GM18873 (cell line): Measurements from ENCODE around the gene TNS3.

Experiments used
- ATAC-seq: cut with Tn5 transposase; IDR thresholded peaks from one replicate; pipeline ENCODE4 v1.9.1; 2021; ENCODE audit warnings: mild to moderate bottlenecking, moderate library complexity, moderate number of reproducible peaks; ENCODE audit not compliant: unreplicated experiment, low FRiP score

The TNS3 gene

DNA sequence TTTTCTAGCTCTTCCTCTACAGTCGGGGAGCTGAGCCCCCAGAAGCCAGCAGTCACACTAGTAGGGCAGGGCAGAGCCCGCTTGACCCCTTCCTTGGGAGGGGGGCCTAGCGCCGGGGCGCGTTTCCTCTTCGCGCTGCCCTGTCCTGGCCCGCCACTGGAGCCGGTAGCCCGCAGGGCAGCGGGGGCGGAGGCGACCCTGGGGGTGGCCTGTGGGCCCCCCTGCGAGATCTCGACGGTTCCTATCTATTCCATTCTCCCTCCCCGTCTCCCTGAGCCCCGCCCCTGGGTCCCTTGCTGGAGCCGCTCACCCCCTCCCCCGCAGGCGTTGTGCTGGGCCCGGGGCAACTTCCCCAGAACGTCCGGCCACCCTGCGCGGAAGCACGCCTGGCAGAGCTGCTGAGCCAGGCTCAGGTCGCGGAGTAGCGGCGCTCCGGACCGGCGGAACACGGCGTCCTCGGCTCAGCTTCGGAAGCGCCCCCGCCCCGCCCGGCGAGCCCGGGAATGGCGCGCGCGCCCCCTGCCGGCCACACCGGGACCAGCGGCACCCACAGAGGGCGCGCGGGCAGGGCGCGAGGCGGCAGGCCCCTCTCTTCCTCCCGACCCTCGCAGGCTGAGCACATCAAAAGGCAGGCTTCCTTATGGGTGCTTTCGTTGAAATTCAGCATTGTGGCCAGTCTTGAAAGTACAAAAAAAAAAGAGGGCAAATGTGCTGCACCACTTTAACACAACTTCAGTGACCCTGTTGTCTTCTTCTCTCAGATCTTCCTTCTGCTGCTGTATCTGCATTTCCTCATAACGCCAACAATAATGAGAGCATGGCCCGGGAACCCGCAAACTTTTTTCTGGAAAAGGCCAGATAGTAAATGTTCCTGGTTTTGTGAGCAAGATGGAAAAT is 327.6 kb downstream of the TNS3 start:
- peak; percentile 47 for ATAC-seq

- ATAC-seq: peak; percentile 37
Observed at GRCh38 chr7:47253650-47254080, 328.2 kb downstream of the TNS3 start.

DNA sequence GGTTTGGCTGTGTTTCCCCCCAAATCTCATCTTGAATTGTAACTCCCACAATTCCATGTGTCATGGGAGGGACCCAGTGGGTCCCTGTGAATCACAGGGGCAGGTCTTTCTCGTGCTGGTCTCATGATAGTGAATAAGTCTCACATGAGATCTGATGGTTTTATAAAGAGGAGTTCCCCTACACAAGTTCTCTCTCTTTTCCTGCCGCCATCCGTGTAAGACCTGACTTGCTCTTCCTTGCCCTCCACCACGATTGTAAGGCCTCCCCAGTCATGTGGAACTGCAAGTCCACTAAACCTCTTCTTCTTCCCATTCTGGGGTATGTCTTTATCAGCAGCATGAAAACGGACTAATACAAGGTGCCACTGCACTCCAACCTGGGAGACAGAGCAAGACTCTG is 329.2 kb downstream of the TNS3 start:
- ATAC-seq: no peak

DNA sequence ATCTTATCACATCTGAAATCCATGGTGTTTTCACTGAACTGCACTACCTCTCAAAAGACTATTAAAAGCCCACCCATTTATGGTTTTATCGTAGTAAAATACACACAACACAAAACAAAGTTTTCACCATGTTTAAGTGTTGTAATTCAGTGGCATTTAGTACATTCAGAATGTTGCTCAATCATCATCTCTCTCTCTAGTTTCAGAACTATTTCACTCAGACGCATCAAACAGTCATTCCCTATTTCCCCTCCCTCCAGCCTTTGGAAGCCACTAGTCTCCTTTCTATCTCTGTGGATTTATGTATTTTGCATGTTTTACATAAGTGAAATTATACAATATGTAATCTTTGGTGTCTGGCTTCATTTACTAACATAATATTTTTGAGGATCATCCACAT is 332.6 kb downstream of the TNS3 start:
- ATAC-seq: no peak

- no peak for ATAC-seq
Observed at GRCh38 chr7:47248797-47249196, 333.1 kb downstream of the TNS3 start.

DNA sequence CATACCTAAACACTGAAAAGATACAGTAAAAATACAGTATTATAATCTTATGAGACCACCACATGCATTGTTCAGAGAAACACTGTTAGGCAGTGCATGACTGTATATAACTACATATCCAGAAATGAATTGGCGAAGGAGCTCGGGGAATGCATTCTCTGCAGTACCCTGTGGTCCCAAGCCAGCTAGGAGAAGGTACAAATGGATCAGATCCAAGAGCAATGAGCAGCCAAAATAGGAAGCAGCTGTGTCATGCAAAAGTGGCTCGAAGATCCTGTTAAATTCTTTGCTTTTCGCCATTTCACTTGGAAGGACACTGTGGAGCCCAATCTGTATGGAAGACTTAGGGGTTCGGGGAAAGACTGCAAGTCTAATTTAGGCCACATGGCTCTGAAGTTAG is 334.8 kb downstream of the TNS3 start:
- no peak for ATAC-seq

- ATAC-seq: no peak
Observed at GRCh38 chr7:47244692-47245091, 337.2 kb downstream of the TNS3 start.

DNA sequence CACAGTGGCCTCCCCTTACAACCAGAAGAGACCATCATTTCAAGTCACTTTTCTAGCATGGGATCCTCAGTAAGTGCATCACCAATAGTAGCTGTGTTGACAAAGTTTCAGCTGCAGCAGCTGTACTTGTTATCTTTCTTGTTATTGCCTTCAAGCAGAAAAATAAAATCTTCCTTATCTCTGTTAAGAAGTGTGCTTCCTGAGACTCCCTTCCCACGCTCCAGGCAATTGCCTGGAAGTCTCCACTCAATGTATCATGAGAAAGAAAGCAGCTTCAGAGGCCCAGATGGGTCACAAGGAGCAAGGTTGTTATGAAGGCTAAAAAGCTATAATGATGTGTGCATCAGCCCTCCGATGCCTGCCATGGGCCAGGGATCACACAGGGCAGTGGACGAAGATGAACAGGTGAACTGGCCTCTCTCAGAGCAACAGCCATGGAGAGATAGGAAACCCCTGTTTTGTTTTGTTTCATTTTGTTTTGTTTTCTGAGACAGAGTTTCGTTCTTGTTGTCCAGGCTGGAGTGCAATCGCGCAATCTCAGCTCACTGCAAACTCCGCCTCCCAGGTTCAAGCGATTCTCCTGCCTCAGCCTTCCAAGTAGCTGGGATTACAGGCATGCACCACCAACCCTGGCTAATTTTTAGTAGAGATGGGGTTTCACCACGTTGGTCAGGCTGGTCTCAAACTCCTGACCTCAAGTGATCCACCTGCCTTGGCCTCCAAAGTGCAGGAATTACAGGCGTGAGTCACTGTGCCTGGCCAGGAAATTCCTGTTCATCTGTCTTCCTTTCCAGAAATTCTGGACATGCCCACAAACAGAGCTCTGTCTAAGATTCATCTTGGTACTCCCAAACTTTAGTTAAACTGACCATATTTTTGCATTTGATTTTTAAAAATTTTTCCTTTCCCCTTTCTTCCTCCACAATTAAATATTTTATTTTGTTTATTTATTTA is 340.5 kb downstream of the TNS3 start:
- no peak for ATAC-seq

GRCh38 chr7:47239931-47240421 is 341.9 kb downstream of the TNS3 start:
- no peak for ATAC-seq

- ATAC-seq: no peak
Observed at GRCh38 chr7:47239034-47239433, 342.9 kb downstream of the TNS3 start.

GRCh38 chr7:47236480-47237129 is 345.3 kb downstream of the TNS3 start:
- ATAC-seq: no peak

DNA sequence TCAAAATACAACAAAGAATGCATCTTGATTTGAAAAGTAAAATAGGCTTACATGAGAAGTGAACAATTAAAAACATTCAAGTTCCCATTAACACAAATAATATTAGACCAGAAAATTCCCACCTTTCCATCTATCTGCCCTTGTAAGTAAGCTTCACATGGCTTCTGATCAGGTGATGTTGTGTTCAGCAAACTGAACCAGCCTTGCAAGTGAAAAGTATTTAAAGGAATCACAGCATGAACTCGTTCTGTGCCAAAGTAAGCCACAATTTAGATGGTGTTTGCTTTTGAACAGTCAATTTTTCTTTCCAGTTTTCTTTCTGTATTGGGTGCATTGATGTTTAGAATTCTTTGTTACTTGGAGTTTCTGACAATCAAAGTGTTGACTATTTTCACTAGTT is 347.9 kb downstream of the TNS3 start:
- ATAC-seq: no peak

- ATAC-seq: no peak
Observed at GRCh38 chr7:47232751-47233412, 349.0 kb downstream of the TNS3 start.

GRCh38 chr7:47231627-47232026 is 350.3 kb downstream of the TNS3 start:
- no peak for ATAC-seq

DNA sequence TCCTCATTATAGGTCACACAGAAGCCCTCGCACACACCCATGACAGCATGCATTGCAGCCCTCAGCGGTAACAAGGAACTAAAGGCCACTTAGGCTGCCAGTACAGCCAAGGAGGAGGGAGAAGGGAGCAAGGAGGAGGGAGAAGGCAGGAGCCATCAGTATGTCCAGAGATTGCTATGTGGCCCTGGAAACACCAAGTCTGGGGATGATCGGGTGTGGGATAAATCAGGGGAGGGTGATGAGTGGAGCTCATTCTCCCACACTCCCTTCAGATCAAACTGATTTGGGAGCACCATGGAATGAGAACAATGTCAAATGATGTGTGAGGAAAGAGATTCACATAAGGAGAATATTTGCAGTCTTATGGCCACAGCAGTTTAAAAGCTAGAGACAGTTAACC is 350.9 kb downstream of the TNS3 start:
- no peak for ATAC-seq

GRCh38 chr7:47228386-47229014 is 353.4 kb downstream of the TNS3 start:
- no peak for ATAC-seq

DNA sequence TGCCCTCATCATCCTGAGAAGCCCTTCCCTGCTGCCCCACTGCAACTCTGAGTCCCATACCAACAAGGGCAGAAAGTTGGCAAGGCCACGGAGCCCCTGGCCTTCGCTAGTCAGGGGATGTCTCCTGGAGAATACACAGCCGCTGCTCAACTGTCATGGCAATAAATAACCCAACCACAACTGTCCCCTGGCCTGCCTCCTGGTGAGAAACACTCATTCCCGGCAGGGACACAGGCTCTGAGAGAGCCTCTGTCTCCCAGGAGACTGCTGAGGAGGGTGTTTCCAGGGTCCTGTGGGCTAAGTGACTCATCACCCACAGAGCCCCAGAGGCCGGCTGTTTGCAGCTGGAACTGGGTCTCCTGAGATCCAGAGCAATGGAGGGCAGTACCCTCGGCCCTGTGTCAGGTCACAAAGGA is 354.1 kb downstream of the TNS3 start:
- peak; percentile 83 for ATAC-seq

DNA sequence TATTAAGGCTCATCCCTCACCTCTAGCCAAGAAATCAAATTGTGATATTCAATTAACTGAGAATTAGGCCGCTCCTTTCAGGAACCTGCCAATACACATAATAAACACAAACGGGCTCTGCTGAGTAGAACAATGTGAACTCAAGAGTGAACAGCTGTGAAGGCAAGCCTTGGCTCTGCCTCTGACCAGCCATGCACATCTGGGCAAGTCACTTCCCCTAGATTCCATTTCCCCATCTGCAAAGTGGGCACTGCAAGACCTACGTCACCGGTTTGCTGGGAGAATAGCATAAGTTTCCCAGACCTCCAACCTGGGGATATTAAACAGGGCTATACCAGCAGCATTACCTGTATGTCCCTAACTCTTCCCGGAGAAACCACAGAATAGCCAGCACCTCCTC is 355.2 kb downstream of the TNS3 start:
- ATAC-seq: no peak

- no peak for ATAC-seq
Observed at GRCh38 chr7:47225387-47226131, 356.4 kb downstream of the TNS3 start.
